GM19025 (cell line): ENCODE measurements around the gene IQGAP2.

Source experiments
- ATAC-seq: cut with Tn5 transposase; IDR thresholded peaks from one replicate; pipeline ENCODE4 v1.9.1; 2021; ENCODE audit warnings: mild to moderate bottlenecking, low read depth, moderate library complexity; ENCODE audit not compliant: unreplicated experiment

The IQGAP2 gene

GRCh38 chr5:76625087-76625815 lies 222.2 kb downstream of the IQGAP2 start:
- no peak for ATAC-seq

GRCh38 chr5:76626738-76627137 lies 223.7 kb downstream of the IQGAP2 start:
- ATAC-seq = no peak

- no peak for ATAC-seq
Measured at GRCh38 chr5:76634661-76635060, 231.6 kb downstream of the IQGAP2 start.

GRCh38 chr5:76637490-76637889 lies 234.4 kb downstream of the IQGAP2 start:
- ATAC-seq = no peak

- no peak for ATAC-seq
Measured at GRCh38 chr5:76638479-76638878, 235.4 kb downstream of the IQGAP2 start.

- no peak for ATAC-seq
Measured at GRCh38 chr5:76641514-76642120, 238.5 kb downstream of the IQGAP2 start.

GRCh38 chr5:76642390-76643040 lies 239.4 kb downstream of the IQGAP2 start:
- no peak for ATAC-seq

- no peak for ATAC-seq
Measured at GRCh38 chr5:76643371-76643770, 240.3 kb downstream of the IQGAP2 start.

GRCh38 chr5:76649140-76649539 lies 246.1 kb downstream of the IQGAP2 start:
- ATAC-seq = no peak

- ATAC-seq = no peak
Measured at GRCh38 chr5:76652809-76653414, 249.8 kb downstream of the IQGAP2 start.

GRCh38 chr5:76657091-76657490 lies 254.0 kb downstream of the IQGAP2 start:
- ATAC-seq = no peak

- no peak for ATAC-seq
Measured at GRCh38 chr5:76657683-76658311, 254.7 kb downstream of the IQGAP2 start.

GRCh38 chr5:76660360-76660759 lies 257.3 kb downstream of the IQGAP2 start:
- no peak for ATAC-seq

GRCh38 chr5:76662521-76662920 lies 259.4 kb downstream of the IQGAP2 start:
- no peak for ATAC-seq

GRCh38 chr5:76663573-76663972 lies 260.5 kb downstream of the IQGAP2 start:
- ATAC-seq = no peak

- no peak for ATAC-seq
Measured at GRCh38 chr5:76664079-76664478, 261.0 kb downstream of the IQGAP2 start.

GRCh38 chr5:76667495-76667894 lies 264.4 kb downstream of the IQGAP2 start:
- no peak for ATAC-seq

- no peak for ATAC-seq
Measured at GRCh38 chr5:76669245-76669644, 266.2 kb downstream of the IQGAP2 start.

- ATAC-seq = no peak
Measured at GRCh38 chr5:76670508-76670907, 267.4 kb downstream of the IQGAP2 start.

GRCh38 chr5:76672242-76672641 lies 269.2 kb downstream of the IQGAP2 start:
- ATAC-seq = no peak

- ATAC-seq = no peak
Measured at GRCh38 chr5:76673125-76673524, 270.0 kb downstream of the IQGAP2 start.
